ENCODE data around the gene OR2V2.
"Not testable (repeated sequence)": the region's sequence is repeated elsewhere in the genome, so short reads cannot be mapped to it uniquely, and the experiment has no call there.

OR2V2 gene

DNA sequence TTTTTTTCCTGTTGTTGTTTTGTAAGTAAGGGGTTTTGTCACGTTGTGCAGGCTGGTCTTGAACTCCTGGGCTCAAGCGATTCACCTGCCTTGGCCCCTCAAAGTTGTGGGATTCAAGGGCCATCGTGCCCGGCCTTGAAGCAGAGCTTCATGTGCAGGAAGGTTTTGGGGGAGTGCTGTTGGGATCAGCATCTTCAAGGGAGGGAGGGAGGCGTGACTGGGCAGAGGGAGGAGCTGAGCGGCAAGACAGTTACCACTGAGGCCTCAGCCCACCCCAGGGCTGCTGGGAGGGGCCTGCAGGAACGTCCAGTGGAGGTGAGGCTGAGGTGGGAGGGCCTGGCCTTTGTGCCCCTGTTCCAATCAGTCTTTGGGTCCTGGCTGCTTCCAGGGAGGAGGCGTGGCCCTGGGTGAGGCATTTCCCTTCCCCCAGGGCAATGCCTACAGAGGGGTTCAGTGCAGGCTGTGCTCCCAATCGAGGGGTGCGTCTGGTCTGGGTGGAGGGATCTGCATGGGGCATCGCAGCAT lies 37.8 kb upstream of the OR2V2 start:
- H3K4me3 Mint-ChIP-seq: no peak overlapping the region
- H3K36me3 Mint-ChIP-seq: peaks cover 2% of the 10 kb centered on the region
- H3K27ac Mint-ChIP-seq: no peak overlapping the region
- H3K9me3 Mint-ChIP-seq: no peaks in the 10 kb centered on the region
- H3K27me3 Mint-ChIP-seq: peaks cover 53% of the 10 kb centered on the region
- H3K4me1 Mint-ChIP-seq: peaks cover 6% of the 10 kb centered on the region

DNA sequence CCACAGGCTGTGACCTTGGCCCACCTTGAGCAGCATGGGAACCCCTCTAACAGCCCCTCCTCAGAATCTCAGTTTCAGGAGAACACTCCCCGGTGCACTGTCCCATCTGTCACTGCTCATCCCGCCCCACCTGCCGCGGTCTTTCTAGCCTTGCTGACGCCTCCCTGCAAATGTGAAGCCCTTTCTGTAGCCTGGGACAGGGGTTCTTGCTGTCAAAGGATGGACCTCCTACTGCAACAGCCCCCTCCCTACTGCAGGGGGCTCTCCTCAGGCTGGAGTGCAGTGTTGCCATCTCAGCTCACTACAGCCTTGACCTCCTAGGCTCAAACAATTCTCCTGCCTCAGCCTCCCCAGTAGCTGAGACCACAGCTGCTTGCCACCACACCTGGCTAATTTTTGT lies 36.4 kb upstream of the OR2V2 start:
- no peaks in the 10 kb centered on the region for H3K4me1 Mint-ChIP-seq
- H3K27me3 Mint-ChIP-seq: peaks cover 56% of the 10 kb centered on the region
- H3K9me3 Mint-ChIP-seq: no peaks in the 10 kb centered on the region
- no peak overlapping the region for H3K4me3 Mint-ChIP-seq
- H3K36me3 Mint-ChIP-seq: no peaks in the 10 kb centered on the region
- peak overlapping the region; percentile 62 for H3K27ac Mint-ChIP-seq

DNA sequence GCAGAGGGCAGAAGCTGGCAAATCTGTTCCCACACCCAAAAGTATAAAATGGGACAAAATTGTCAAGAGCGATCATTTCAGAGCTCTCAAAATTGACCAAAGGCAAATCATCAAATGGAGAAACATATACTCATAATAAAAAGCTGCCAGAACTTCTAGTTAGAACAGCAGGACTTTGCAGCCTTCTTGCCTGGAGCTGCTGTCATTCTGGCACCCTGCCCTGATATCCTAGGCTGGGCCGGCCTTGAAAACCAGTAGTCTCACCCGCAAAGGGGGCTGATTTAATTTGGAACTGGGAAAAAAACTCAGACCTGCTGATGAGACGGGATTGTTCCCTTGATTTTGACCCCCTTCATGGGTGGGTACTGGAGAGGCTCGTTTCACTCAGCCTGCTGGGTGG lies 34.9 kb upstream of the OR2V2 start:
- Mint-ChIP-seq H3K36me3 (no peaks in the 10 kb centered on the region), H3K9me3 (no peaks in the 10 kb centered on the region), H3K4me1 (no peaks in the 10 kb centered on the region), H3K4me3 (no peak overlapping the region), H3K27ac (no peak overlapping the region), H3K27me3 (peaks cover 57% of the 10 kb centered on the region)

DNA sequence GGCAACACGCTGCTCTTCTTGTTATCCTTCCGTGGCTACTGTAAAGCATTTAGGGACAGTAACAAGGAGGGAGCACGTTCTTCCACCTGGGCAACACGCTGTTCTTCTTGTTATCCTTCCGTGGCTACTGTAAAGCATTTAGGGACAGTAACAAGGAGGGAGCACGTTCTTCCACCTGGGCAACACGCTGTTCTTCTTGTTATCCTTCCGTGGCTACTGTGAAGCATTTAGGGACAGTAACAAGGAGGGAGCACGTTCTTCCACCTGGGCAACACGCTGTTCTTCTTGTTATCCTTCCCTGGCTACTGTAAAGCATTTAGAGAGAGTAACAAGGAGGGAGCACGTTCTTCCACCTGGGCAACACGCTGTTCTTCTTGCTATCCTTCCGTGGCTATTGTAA lies 33.8 kb upstream of the OR2V2 start:
- H3K4me1 Mint-ChIP-seq, H3K4me3 Mint-ChIP-seq, H3K36me3 Mint-ChIP-seq, H3K9me3 Mint-ChIP-seq, H3K27ac Mint-ChIP-seq: not testable (repeated sequence)
- H3K27me3 Mint-ChIP-seq: peaks cover 58% of the 10 kb centered on the region

DNA sequence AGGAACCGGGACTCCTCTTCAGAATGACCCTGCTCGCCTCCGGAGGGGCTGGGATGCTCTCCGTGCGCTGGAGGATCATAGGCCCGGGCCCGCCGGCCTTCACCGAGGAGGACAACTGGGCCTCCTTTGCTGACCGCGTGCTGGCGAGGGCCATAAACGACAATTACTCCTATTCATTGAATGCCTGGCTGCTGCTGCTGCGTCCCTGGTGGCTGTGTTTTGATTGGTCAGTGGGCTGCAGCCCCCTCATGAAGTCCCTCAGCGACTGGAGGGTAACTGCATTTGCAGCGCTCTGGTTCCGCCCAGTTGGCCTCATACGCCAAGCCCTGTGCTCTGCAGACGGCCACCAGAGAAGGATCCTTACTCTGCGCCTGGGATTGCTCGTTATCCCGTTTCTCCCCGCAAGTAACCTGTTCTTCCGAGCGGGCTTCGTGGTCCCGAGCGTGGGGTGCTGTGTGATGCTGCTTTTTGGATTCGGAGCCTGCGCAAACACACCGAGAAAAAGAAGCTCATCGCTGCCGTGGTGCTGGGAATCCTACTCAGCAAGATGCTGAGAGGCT lies 33.0 kb upstream of the OR2V2 start:
- no peak overlapping the region for H3K27ac Mint-ChIP-seq
- no peaks in the 10 kb centered on the region for H3K9me3 Mint-ChIP-seq
- H3K36me3 Mint-ChIP-seq: no peaks in the 10 kb centered on the region
- H3K27me3 Mint-ChIP-seq: peaks cover 55% of the 10 kb centered on the region
- H3K4me1 Mint-ChIP-seq: no peaks in the 10 kb centered on the region
- H3K4me3 Mint-ChIP-seq: no peak overlapping the region

DNA sequence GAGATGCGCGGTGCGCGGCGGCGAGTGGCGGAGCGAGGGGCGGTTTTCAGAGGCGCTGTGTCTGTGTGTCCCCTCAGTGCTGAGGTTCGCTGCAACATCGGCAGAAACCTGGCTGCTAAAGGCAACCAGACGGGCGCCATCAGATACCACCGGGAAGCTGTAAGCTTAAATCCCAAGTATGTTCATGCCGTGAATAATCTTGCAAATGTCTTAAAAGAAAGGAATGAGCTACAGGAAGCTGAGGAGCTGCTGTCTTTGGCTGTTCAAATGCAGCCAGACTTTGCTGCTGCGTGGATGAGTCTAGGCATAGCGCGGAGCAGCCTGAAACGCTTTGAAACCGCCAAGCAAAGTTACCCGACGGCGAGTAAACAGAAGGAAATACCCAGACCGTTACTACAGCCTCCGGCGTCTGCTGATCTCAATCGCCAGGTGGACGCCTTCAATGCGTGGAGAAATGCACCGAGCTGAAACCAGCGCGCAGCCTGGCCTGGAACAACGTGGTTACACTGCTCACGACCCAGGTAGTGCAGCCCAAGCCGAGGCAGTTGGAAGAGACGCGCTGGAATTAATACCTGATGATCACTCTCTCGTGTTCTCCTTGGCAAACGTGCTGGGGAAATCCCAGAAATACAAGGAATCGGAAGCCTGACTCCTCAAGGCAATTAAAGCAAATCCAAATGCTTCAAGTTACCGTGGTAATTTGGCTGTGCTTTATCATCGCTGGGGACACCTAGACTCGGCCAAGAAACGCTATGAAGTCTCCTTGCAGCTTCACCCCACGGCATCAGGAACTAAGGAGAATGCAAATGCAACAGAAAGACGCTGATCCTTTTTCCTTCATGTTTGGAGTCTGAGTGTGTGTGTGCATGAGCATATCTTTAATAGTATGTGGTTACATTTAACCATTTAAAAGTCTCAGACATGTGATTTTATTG lies 32.3 kb upstream of the OR2V2 start:
- Mint-ChIP-seq H3K4me1 (no peaks in the 10 kb centered on the region), H3K27ac (no peak overlapping the region), H3K9me3 (no peaks in the 10 kb centered on the region), H3K27me3 (peaks cover 56% of the 10 kb centered on the region), H3K36me3 (no peaks in the 10 kb centered on the region), H3K4me3 (no peak overlapping the region)

DNA sequence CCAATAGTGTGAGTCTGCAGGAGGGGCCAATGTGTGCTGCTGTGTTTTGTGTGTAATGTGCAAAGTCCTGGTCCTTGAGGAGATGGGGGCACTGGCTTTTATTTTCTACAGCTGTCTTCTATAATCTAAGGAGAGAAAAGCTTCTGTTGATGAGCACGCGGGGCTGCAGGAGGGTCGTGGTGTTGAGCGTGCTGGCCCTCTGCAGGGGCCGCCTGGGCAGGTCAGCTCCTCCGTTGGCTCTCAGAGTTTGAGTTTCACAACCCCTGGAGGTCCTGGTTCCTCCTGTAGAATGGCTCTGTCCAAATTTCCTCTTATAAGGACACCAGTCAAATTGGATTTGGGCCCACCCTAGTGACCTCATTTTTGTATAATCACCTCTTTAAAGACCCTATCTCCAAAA lies 29.0 kb upstream of the OR2V2 start:
- no peaks in the 10 kb centered on the region for H3K36me3 Mint-ChIP-seq

DNA sequence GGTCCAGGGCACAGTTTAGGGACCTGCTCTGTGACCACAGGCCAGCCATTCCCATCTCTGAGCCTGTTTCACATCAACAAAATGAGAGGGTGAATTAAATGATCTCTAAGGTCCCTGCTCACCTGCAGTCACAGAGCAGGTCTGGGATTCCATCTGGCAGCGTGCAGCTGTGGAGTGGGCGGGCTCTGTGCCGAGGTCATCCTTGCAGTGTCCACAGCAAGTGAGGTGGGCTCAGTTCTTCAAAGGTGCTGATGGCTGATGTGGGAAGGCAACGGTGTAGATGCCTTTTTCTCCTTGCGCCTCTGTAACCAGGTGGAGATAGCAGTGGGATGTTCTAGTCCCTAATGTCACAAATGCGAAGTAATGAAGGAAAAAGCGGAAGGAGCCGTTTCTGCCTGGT lies 28.3 kb upstream of the OR2V2 start:
- Mint-ChIP-seq H3K9me3 (no peaks in the 10 kb centered on the region), H3K4me1 (no peaks in the 10 kb centered on the region), H3K36me3 (no peaks in the 10 kb centered on the region), H3K27me3 (peaks cover 63% of the 10 kb centered on the region), H3K27ac (no peak overlapping the region), H3K4me3 (no peak overlapping the region)

More for the DNA sequence above, 29.0 kb upstream of the OR2V2 start:
- H3K9me3 Mint-ChIP-seq: no peaks in the 10 kb centered on the region
- H3K27me3 Mint-ChIP-seq: peaks cover 65% of the 10 kb centered on the region
- no peak overlapping the region for H3K27ac Mint-ChIP-seq
- no peak overlapping the region for H3K4me3 Mint-ChIP-seq
- H3K4me1 Mint-ChIP-seq: no peaks in the 10 kb centered on the region

DNA sequence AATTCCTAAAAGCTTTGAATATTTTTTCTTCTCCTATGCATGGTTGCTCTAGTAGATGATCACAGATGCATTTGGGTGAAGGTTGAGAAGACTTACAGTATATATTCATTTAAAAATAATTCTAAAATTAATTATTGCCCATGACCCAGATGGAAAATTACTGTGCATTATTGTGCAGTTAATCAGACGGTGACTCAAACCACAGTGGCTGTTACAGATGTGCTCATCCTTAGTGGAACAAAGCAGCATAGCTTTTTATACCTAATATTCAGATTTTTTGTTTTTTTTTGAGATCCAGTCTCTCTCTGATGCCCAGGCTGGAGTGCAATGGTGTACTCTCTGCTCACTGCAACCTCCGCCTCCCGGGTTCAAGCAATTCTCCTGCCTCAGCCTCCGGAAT lies 27.1 kb upstream of the OR2V2 start:
- Mint-ChIP-seq H3K9me3 (no peaks in the 10 kb centered on the region), H3K27me3 (peaks cover 61% of the 10 kb centered on the region), H3K4me1 (no peaks in the 10 kb centered on the region), H3K27ac (no peak overlapping the region), H3K36me3 (no peaks in the 10 kb centered on the region), H3K4me3 (no peak overlapping the region)

DNA sequence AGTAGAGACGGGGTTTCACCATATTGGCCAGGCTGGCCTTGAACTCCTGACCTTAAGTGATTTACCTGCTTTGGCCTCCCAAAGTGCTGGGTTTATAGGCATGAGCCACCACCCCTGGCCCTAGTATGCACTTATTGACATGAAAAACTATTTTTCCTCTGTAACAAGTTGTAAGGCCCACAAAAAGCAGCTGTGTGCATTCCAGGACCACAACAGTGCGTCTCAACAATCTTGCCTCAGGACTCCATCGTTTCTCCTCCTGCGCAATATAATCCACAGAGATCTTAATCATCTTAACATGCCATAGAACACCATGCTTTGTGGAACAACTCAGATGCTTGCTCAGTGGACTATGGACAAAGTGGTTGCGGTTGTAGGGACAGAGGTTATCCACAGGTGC lies 26.6 kb upstream of the OR2V2 start:
- H3K27me3 Mint-ChIP-seq: peaks cover 58% of the 10 kb centered on the region
- H3K9me3 Mint-ChIP-seq: no peaks in the 10 kb centered on the region
- no peak overlapping the region for H3K27ac Mint-ChIP-seq
- no peaks in the 10 kb centered on the region for H3K4me1 Mint-ChIP-seq
- H3K36me3 Mint-ChIP-seq: no peaks in the 10 kb centered on the region
- H3K4me3 Mint-ChIP-seq: no peak overlapping the region

DNA sequence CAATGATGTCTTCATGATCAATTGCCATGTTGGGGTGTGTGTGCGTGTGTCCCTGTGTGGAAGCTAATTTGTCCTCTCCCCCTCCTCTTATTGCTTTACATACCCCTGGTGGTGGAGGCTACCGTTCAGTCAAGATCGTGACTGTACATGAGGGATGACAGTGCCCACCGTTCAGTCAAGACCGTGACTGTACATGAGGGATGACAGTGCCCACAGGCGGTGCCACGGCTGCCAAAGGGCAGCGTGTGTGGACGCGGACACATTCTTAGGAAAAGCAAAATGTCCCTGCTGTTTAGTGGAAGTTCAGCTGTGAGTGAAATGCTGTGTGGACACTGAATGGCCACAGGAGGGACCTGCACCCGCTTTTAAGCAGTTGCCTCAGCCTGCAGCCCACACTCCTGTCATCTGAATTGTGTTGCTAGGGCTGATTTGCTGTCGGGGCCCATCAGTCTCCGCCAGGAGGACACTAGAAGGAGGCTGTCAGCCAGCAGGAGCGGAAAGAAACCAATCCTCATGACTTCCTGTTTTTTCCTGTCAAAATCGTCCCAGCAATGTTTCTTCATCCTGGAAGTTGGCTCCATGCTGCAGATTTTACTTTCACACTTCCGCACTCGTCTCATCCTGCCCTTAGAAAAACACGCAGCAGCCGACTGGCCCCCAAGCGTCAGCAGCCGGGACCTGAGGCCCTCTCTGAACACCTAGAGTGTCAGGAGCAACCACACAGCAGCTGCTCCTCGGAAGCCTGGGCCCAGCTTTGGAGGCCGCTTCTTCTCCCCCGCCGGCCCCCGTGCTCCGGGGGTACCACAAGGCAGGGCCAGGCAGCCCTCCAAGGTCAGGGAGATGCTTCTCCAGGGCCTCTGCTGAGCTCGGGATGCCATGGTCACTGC lies 25.5 kb upstream of the OR2V2 start:
- H3K9me3 Mint-ChIP-seq: no peaks in the 10 kb centered on the region
- H3K27ac Mint-ChIP-seq: no peak overlapping the region
- no peak overlapping the region for H3K4me3 Mint-ChIP-seq
- no peaks in the 10 kb centered on the region for H3K4me1 Mint-ChIP-seq
- peaks cover 58% of the 10 kb centered on the region for H3K27me3 Mint-ChIP-seq
- no peaks in the 10 kb centered on the region for H3K36me3 Mint-ChIP-seq

DNA sequence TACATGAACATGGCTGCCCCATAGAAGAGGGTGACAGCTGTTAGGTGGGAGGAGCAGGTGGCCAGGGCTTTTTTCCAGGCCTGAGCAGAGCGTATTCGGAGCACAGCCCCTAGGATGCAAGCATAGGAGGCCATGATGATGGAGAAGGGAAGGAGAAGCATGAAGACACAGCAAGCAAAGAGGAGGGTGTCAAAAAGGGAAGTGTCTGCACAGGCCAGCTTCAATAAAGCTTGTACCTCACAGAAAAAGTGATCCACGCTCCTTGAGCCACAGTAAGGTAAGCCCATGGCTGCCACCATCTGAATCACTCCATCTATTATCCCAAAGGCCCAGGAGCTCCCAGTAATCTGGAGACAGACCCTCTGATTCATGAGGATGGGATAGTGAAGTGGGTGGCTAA lies 22.9 kb upstream of the OR2V2 start:
- H3K27ac Mint-ChIP-seq: no peak overlapping the region
- peaks cover 56% of the 10 kb centered on the region for H3K27me3 Mint-ChIP-seq
- no peaks in the 10 kb centered on the region for H3K9me3 Mint-ChIP-seq
- no peak overlapping the region for H3K4me3 Mint-ChIP-seq
- no peaks in the 10 kb centered on the region for H3K36me3 Mint-ChIP-seq
- no peaks in the 10 kb centered on the region for H3K4me1 Mint-ChIP-seq

DNA sequence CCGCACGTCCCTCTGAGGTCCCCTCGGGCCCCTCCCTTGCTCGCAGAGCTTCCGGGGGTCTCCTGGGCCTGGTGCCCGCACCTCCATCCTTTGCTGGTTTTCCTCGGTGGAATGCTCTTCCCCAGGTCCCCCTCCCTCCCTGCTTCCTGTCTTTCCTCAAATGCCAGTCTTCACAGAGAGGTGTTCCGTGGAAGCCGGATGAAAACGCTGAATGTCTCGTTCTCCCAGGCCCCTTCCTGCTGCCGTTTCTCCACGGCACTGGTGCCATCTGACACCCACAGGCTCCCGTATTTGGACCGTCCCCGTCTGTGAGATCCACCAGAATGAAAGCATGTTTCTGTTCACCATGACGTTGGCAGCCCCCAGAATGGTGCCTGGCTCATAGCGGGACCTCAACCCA lies 20.5 kb upstream of the OR2V2 start:
- H3K4me1 Mint-ChIP-seq: no peaks in the 10 kb centered on the region
- peaks cover 49% of the 10 kb centered on the region for H3K27me3 Mint-ChIP-seq
- H3K9me3 Mint-ChIP-seq: no peaks in the 10 kb centered on the region
- H3K27ac Mint-ChIP-seq: no peak overlapping the region
- H3K4me3 Mint-ChIP-seq: no peak overlapping the region
- H3K36me3 Mint-ChIP-seq: no peaks in the 10 kb centered on the region

DNA sequence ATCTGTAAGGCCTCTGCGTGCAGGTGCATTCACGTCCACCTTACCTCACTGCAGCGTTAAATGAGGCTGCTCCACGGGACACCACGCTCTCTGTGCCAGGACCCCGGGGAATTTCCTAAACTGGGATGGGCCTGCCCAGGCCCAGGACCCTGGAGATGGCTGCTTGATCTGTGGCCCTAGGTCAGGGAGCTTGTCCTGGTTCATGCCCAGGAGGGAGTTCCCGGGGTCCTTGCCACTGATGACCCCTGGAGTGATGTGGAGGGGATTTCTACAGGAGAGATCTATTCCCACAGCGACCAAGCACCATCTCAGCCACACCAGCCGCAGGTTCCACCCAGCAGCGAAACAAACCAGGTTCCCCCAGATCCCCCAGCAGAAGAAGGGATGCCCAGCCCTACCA lies 19.9 kb upstream of the OR2V2 start:
- H3K27ac Mint-ChIP-seq: no peak overlapping the region
- H3K4me1 Mint-ChIP-seq: no peaks in the 10 kb centered on the region
- no peak overlapping the region for H3K4me3 Mint-ChIP-seq
- no peaks in the 10 kb centered on the region for H3K36me3 Mint-ChIP-seq
- peaks cover 50% of the 10 kb centered on the region for H3K27me3 Mint-ChIP-seq
- no peaks in the 10 kb centered on the region for H3K9me3 Mint-ChIP-seq

DNA sequence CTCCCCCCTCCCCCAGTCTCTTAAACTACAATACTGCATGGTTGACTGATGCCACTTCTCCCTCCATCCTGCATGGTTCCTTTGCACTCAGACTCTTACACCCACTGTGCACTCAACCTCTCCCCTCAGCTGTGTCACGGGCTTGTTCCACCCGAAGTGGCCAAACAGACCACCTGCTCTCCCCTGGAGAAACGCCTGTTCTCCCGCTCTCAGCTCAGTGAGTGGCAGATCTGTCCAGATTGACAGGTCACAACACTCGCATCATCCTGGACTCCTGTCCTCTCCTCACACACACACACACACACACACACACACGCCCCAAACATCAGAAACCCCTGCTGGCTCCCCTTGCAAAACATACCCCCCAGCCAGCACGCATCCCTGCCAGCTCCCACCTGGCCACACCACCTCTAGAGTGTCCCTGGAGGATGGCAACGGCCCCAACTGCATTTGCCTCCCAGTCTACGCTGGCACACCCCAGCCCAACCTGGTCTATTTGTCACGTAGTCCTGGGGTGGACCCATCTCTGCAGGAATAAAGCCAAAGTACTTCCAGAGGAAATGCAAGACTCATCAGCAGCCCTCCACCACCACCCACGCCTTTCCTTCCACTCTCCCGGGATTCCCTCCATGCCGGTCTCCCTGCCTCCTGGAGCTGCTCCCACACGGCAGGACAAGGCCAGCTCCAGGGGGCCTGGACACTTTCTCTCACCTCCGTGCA lies 19.3 kb upstream of the OR2V2 start:
- peaks cover 49% of the 10 kb centered on the region for H3K27me3 Mint-ChIP-seq
- H3K36me3 Mint-ChIP-seq: no peaks in the 10 kb centered on the region
- no peak overlapping the region for H3K4me3 Mint-ChIP-seq
- no peaks in the 10 kb centered on the region for H3K9me3 Mint-ChIP-seq
- no peaks in the 10 kb centered on the region for H3K4me1 Mint-ChIP-seq
- no peak overlapping the region for H3K27ac Mint-ChIP-seq

Data from activated naive CD4-positive, alpha-beta T cell treated with anti-CD3 and anti-CD28 coated beads, Interleukin-2, amount 50 U/mL, for 24 hours (primary cell).